ENCODE measurements around the gene PSMB11. TPM values are rescaled to one million over a fixed set of nuclear protein-coding genes. Genes with fewer than 3 reads are reported as not detected.
A peak's percentile ranks its signal among the peaks of the same experiment; 100 is the strongest.

The PSMB11 gene, protein sequence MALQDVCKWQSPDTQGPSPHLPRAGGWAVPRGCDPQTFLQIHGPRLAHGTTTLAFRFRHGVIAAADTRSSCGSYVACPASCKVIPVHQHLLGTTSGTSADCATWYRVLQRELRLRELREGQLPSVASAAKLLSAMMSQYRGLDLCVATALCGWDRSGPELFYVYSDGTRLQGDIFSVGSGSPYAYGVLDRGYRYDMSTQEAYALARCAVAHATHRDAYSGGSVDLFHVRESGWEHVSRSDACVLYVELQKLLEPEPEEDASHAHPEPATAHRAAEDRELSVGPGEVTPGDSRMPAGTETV
- total RNA-seq: not detected
- polyA plus RNA-seq: not detected
- long read RNA-seq, donor 1: 0 reads
- long read RNA-seq, donor 2: 0 reads
- long read RNA-seq, donor 3: 0 reads

DNA sequence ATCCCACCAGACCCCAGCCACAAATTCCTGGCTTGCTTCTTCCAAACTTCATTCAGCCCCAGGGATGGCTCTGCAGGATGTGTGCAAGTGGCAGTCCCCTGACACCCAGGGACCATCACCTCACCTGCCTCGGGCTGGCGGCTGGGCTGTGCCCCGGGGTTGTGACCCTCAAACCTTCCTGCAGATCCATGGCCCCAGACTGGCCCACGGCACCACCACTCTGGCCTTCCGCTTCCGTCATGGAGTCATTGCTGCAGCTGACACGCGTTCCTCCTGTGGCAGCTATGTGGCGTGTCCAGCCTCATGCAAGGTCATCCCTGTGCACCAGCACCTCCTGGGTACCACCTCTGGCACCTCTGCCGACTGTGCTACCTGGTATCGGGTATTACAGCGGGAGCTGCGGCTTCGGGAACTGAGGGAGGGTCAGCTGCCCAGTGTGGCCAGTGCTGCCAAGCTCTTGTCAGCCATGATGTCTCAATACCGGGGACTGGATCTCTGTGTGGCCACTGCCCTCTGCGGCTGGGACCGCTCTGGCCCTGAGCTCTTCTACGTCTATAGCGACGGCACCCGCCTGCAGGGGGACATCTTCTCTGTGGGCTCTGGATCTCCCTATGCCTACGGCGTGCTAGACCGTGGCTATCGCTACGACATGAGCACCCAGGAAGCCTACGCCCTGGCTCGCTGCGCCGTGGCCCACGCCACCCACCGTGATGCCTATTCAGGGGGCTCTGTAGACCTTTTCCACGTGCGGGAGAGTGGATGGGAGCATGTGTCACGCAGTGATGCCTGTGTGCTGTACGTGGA is at the start of gene PSMB11:
PSMB11 (plus strand) TSS at position 51 of the 804 bp plus-strand sequence; CDS start at position 65, 14 bp downstream.
- intact Hi-C loops (cut with DNase I): no loop called here

DNA sequence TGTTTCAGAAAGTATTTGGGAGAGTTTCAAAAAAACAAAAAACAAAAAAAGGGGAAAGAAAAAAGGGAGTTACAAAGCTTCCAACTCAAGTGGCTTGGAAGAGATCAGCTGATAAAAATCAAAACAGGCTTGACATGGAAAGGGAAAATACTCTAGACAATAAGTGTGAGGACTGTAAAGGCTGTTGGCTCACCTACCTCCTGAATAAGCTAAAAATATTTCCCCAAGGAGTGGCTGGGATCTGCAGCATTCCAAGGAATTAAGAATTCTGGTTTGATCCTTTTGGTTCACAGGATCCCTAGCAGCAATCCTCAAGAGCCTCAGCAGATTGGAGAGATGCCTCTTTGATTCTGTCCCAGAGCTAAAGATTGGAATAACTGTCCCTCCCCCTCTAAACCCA is 48.5 kb upstream of the PSMB11 start:
- H3K27me3 ChIP-seq: no peaks in the 10 kb centered on the region
- DNase-seq (no peak), ATAC-seq (no peak)
- TF ChIP-seq, protein P1, sequence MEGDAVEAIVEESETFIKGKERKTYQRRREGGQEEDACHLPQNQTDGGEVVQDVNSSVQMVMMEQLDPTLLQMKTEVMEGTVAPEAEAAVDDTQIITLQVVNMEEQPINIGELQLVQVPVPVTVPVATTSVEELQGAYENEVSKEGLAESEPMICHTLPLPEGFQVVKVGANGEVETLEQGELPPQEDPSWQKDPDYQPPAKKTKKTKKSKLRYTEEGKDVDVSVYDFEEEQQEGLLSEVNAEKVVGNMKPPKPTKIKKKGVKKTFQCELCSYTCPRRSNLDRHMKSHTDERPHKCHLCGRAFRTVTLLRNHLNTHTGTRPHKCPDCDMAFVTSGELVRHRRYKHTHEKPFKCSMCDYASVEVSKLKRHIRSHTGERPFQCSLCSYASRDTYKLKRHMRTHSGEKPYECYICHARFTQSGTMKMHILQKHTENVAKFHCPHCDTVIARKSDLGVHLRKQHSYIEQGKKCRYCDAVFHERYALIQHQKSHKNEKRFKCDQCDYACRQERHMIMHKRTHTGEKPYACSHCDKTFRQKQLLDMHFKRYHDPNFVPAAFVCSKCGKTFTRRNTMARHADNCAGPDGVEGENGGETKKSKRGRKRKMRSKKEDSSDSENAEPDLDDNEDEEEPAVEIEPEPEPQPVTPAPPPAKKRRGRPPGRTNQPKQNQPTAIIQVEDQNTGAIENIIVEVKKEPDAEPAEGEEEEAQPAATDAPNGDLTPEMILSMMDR (IDR thresholded peaks at IDR 0.05): no peak
- no peak overlapping the region for H3K27ac ChIP-seq
- H3K4me3 ChIP-seq: no peak overlapping the region
- peaks cover 3 to 18% (median 8%) of the 10 kb centered on the region in 9 donors for H3K4me1 ChIP-seq
- H3K9me3 ChIP-seq: no peaks in the 10 kb centered on the region
- H3K36me3 ChIP-seq: peaks cover 0 to 33% (median 3%) of the 10 kb centered on the region in 9 donors
- intact Hi-C loops (cut with DNase I): no loop called here

More for the DNA sequence above, at the start of gene PSMB11:
- DNase-seq (no peak), ATAC-seq (no peak)
- peaks cover 2 to 30% (median 19%) of the 10 kb centered on the region in 9 donors for H3K4me1 ChIP-seq
- 96% methylated on average over 36 of the region's 36 CpGs for WGBS, 2 donors
- H3K36me3 ChIP-seq: no peaks in the 10 kb centered on the region
- no peaks in the 10 kb centered on the region for H3K27me3 ChIP-seq
- TF ChIP-seq, protein P1 (IDR thresholded peaks at IDR 0.05): no peak
- H3K9me3 ChIP-seq: no peaks in the 10 kb centered on the region
- no peak within 1 kb of the TSS for H3K4me3 ChIP-seq
- H3K27ac ChIP-seq: no peak within 1 kb of the TSS

DNA sequence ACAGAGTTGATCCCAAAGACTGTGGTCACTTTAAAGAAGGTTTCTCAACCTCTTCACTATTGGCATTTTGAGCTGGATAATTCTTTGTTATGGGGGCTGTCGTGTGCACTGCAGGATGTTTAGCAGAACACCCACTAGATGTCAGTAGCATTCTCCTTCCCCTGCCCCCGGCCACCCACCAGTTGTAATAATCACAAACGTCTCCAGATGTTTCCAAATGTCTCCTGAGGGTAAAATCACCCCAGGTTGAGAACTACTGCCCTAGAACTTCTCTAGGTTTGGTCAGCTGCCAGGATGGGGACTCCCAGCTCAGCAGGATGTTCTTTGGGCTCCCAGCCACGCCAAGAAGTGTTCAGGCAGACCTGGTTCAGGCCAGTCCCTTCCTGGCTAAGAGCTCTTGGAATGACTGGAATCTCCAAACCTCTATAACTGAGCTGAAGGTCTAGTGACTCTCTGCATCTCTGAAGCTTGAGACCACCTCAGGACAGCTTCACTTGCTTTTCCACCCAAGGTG is 47.2 kb upstream of the PSMB11 start:
- Histone ChIP-seq H3K4me1 (peaks cover 3 to 25% (median 8%) of the 10 kb centered on the region in 9 donors), H3K27ac (no peak overlapping the region), H3K36me3 (peaks cover 0 to 30% (median under 1%) of the 10 kb centered on the region in 9 donors), H3K27me3 (no peaks in the 10 kb centered on the region), H3K4me3 (no peak overlapping the region), H3K9me3 (no peaks in the 10 kb centered on the region)
- TF ChIP-seq, protein P1 (IDR thresholded peaks at IDR 0.05): peak in 8 of 9 donors; percentile 28 to 71 (median 62)
- 3 to 10% methylated on average over 4 of the region's 4 CpGs for WGBS, 2 donors
- DNase-seq (peak in 1 of 2 donors; percentile 38), ATAC-seq (peak in 7 of 8 donors; percentile 55 to 75 (median 61))
- intact Hi-C loops (cut with DNase I): loop anchor here in 4 of 10 donors (1.0 to 5.0 kb wide), 4 partner anchors 57 to 64 kb away; no protein-coding TSS in a partner anchor
